ENCODE measurements around the gene MRGPRE.

Gene MRGPRE

GRCh38 chr11:3216027-3216525, 16.1 kb downstream of the MRGPRE start:
- DNase-seq (ENCODE audit: extremely low read depth, low read depth) = no peak
- TF ChIP-seq, protein P1, sequence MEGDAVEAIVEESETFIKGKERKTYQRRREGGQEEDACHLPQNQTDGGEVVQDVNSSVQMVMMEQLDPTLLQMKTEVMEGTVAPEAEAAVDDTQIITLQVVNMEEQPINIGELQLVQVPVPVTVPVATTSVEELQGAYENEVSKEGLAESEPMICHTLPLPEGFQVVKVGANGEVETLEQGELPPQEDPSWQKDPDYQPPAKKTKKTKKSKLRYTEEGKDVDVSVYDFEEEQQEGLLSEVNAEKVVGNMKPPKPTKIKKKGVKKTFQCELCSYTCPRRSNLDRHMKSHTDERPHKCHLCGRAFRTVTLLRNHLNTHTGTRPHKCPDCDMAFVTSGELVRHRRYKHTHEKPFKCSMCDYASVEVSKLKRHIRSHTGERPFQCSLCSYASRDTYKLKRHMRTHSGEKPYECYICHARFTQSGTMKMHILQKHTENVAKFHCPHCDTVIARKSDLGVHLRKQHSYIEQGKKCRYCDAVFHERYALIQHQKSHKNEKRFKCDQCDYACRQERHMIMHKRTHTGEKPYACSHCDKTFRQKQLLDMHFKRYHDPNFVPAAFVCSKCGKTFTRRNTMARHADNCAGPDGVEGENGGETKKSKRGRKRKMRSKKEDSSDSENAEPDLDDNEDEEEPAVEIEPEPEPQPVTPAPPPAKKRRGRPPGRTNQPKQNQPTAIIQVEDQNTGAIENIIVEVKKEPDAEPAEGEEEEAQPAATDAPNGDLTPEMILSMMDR (IDR thresholded peaks at IDR 0.05; ENCODE audit: low read depth, low read length, missing control alignments) = no peak
- H3K4me3 ChIP-seq (replicated peaks; ENCODE audit: low read depth, low read length) = no peak overlapping the region

- no peak for DNase-seq (ENCODE audit: extremely low read depth, low read depth)
- TF ChIP-seq, protein P1 (IDR thresholded peaks at IDR 0.05; ENCODE audit: low read depth, low read length, missing control alignments) = no peak
- no peak overlapping the region for H3K4me3 ChIP-seq (replicated peaks; ENCODE audit: low read depth, low read length)
Measured at GRCh38 chr11:3215346-3216026, 16.7 kb downstream of the MRGPRE start.

DNA sequence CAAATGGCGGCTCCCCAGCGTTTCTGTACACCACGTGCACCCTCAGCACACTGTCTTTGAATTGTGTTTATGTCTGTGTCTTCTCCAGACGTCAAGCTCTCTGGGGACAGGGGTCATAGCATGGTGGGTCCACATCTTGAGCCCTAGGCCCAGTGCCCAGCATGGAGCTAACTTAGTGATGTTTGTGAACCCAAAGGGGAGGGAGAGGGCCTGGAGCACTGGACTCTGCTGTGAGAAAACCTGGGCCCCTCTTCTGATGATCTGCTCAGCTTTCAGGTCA, 17.9 kb downstream of the MRGPRE start:
- DNase-seq (ENCODE audit: extremely low read depth, low read depth) = no peak
- TF ChIP-seq, protein P1 (IDR thresholded peaks at IDR 0.05; ENCODE audit: low read depth, low read length, missing control alignments) = no peak
- no peak overlapping the region for H3K4me3 ChIP-seq (replicated peaks; ENCODE audit: low read depth, low read length)

GRCh38 chr11:3213659-3214419, 18.4 kb downstream of the MRGPRE start:
- TF ChIP-seq, protein P1 (IDR thresholded peaks at IDR 0.05; ENCODE audit: low read depth, low read length, missing control alignments) = no peak
- DNase-seq (ENCODE audit: extremely low read depth, low read depth) = no peak
- no peak overlapping the region for H3K4me3 ChIP-seq (replicated peaks; ENCODE audit: low read depth, low read length)

DNA sequence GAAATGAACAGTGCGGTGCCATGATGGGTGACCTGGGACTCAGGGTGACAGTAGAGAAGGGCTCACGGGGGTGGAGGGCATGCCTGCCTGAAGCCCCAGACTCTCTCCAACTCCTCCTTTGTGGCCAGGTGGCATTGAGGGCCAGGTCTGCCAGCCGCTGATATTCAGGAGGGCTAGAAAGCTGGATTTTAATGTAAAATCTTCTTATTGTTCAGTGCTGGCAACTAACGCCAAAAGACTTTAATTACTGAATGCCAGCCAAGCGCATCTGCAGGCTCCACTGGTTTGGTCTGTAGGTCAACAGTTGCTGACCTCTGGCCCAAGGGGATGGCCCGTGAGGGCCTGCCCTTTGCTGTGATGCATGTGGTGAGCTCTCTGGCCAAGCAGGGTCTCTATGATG, 23.9 kb downstream of the MRGPRE start:
- TF ChIP-seq, protein P1 (IDR thresholded peaks at IDR 0.05; ENCODE audit: low read depth, low read length, missing control alignments) = no peak
- no peak for DNase-seq (ENCODE audit: extremely low read depth, low read depth)
- H3K4me3 ChIP-seq (replicated peaks; ENCODE audit: low read depth, low read length) = no peak overlapping the region

DNA sequence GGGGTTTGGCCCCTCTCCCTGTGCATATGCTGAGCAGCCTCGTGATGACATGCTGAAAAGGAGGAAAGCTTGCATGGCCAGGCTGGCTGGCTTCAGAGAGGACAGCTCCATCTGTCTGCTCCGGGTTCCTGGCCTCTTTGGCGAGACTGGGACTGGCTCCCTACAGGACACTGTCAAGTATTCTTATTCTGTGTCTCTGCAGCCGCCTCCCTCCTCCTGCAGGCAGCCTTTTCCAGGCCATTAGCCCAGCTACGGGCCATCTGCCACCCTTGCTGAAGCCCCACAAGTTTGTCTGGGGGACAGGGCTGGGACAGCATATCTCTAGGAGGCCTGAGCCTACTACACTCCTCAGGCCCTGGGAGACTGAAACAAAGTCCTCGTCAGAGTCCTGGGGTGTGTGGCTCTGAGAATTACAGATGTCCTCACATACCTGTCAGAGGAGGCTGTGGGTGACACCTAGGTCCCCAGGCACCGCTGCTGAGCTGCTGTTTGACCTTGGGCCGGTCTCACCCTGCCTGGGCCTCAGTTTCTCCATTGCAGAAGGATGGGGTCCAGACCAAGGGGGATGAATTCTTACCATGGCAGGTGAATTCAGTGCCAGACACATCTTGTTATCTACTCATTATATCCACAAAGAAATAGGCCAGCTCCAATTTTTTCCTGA, 24.6 kb downstream of the MRGPRE start:
- no peak for DNase-seq (ENCODE audit: extremely low read depth, low read depth)
- TF ChIP-seq, protein P1 (IDR thresholded peaks at IDR 0.05; ENCODE audit: low read depth, low read length, missing control alignments) = no peak
- H3K4me3 ChIP-seq (replicated peaks; ENCODE audit: low read depth, low read length) = no peak overlapping the region

All from HFF-Myc (cell line).